Measurements from ENCODE around the gene MUC6. TPM values are rescaled to one million over a fixed set of nuclear protein-coding genes. Genes with fewer than 3 reads are reported as not detected.

MUC6 gene
- total RNA-seq, 1 experiment from 2014 or later, result 0.07 TPM

DNA sequence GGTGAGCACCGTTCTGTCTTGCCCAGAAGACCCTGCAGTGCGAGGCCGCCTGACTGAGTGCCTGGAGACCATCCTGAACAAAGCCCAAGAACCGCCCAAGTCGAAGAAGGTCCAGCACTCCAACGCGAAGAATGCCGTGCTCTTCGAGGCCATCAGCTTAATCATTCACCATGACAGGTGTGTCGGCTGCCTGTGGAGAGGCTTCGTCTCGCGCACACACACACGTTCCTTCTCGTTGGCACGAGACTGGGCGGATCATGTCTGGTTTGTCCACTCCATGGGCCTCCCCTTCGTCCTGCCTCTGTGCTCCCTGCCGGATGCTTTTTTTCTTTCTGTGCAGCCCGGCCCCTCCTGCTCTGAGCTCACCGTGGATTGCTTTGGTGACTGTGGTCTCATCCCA lies 51.1 kb downstream of the MUC6 start:
- H3K9me2 ChIP-seq (ENCODE audit: insufficient read depth), result no peaks in the 10 kb centered on the region
- H3K36me3 ChIP-seq (ENCODE audit: low read depth), result no peaks in the 10 kb centered on the region
- H3K4me2 ChIP-seq, result no peak overlapping the region
- DNase-seq, result no peak
- CTCF ChIA-PET, result no interaction called here
- H3K4me1 ChIP-seq (replicated peaks; ENCODE audit: insufficient read depth), result no peaks in the 10 kb centered on the region
- no peak for TF ChIP-seq EZH2 (IDR thresholded peaks at IDR 0.05; ENCODE audit: low read depth)
- TF ChIP-seq, protein P1, sequence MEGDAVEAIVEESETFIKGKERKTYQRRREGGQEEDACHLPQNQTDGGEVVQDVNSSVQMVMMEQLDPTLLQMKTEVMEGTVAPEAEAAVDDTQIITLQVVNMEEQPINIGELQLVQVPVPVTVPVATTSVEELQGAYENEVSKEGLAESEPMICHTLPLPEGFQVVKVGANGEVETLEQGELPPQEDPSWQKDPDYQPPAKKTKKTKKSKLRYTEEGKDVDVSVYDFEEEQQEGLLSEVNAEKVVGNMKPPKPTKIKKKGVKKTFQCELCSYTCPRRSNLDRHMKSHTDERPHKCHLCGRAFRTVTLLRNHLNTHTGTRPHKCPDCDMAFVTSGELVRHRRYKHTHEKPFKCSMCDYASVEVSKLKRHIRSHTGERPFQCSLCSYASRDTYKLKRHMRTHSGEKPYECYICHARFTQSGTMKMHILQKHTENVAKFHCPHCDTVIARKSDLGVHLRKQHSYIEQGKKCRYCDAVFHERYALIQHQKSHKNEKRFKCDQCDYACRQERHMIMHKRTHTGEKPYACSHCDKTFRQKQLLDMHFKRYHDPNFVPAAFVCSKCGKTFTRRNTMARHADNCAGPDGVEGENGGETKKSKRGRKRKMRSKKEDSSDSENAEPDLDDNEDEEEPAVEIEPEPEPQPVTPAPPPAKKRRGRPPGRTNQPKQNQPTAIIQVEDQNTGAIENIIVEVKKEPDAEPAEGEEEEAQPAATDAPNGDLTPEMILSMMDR (conservative IDR thresholded peaks at IDR 0.05), result no peak
- no peak overlapping the region for H3K4me3 ChIP-seq
- POLR2A ChIA-PET (ENCODE audit: unreplicated experiment), result no interaction called here
- H3K9me3 ChIP-seq (ENCODE audit: insufficient read depth, low read depth), result no peaks in the 10 kb centered on the region
- H3K27me3 ChIP-seq (ENCODE audit: insufficient read depth, low read depth), result no peaks in the 10 kb centered on the region
- no peaks in the 10 kb centered on the region for H4K20me1 ChIP-seq (ENCODE audit: insufficient read depth)
- no peak overlapping the region for H3K27ac ChIP-seq
- H2AFZ ChIP-seq, result no peak overlapping the region
- no TSS peak for BruUV-seq (replicated peaks)
- no peaks in the 10 kb centered on the region for H3K79me2 ChIP-seq (ENCODE audit: low read depth)
- intact Hi-C loops (cut with micrococcal nuclease; ENCODE audit: unreplicated experiment), result no loop called here
- H3F3A ChIP-seq (ENCODE audit: insufficient read depth, low read depth), result no peaks in the 10 kb centered on the region

DNA sequence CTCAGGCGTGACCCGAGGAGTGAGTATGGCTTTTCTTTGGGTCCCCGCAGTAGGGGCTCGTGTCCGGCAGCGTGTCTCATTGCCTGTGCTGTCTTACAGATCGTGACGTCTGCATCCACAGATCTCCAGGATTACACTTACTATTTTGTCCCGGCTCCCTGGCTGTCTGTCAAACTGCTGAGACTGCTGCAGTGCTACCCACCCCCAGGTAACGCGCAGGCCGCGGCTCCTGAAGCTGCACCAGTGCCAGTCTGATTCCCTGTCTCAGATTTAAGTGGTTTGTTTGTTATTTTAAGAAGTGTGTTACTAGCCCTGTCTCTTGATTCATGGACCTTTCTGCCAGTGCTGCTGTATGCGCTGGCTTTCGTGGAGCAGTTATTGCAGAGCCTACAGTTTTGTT lies 52.0 kb downstream of the MUC6 start:
- Histone ChIP-seq H4K20me1 (ENCODE audit: insufficient read depth) (no peaks in the 10 kb centered on the region), H3K79me2 (ENCODE audit: low read depth) (no peaks in the 10 kb centered on the region), H3K9me2 (ENCODE audit: insufficient read depth) (no peaks in the 10 kb centered on the region), H3K27me3 (ENCODE audit: insufficient read depth, low read depth) (no peaks in the 10 kb centered on the region), H3K4me2 (no peak overlapping the region), H3F3A (ENCODE audit: insufficient read depth, low read depth) (no peaks in the 10 kb centered on the region), H3K27ac (no peak overlapping the region), H3K36me3 (ENCODE audit: low read depth) (no peaks in the 10 kb centered on the region), H3K4me1 (replicated peaks; ENCODE audit: insufficient read depth) (no peaks in the 10 kb centered on the region), H2AFZ (no peak overlapping the region), H3K9me3 (ENCODE audit: insufficient read depth, low read depth) (no peaks in the 10 kb centered on the region), H3K4me3 (no peak overlapping the region)
- no TSS peak for BruUV-seq (replicated peaks)
- ChIA-PET POLR2A (ENCODE audit: unreplicated experiment) (no interaction called here), CTCF (no interaction called here)
- TF ChIP-seq EZH2 (IDR thresholded peaks at IDR 0.05; ENCODE audit: low read depth), result no peak
- TF ChIP-seq, protein P1 (conservative IDR thresholded peaks at IDR 0.05), result no peak
- intact Hi-C loops (cut with micrococcal nuclease; ENCODE audit: unreplicated experiment), result no loop called here
- no peak for DNase-seq

DNA sequence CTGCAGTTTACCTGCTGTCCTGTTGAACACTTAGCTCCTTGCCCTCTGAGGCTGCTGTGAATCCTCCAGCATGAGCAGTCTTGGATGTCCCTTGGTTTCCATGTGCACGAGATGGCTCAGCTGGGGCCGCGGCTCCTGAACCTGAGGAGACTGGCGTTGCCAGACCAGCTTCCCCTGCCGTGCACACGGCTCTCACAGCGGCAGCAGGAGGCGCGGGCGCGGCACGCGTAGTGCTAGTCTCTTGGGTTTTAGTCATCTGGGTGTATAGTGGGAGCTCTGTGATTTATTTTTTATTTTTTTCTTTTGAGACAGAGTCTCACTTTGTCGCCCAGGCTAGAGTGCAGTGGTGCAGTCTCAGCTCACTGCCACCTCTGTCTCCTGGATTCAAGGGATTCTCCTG lies 54.8 kb downstream of the MUC6 start:
- no peak for TF ChIP-seq EZH2 (IDR thresholded peaks at IDR 0.05; ENCODE audit: low read depth)
- TF ChIP-seq, protein P1 (conservative IDR thresholded peaks at IDR 0.05), result no peak
- Histone ChIP-seq H3K4me3 (no peak overlapping the region), H3K79me2 (ENCODE audit: low read depth) (no peaks in the 10 kb centered on the region), H3K9me2 (ENCODE audit: insufficient read depth) (no peaks in the 10 kb centered on the region), H3K4me1 (replicated peaks; ENCODE audit: insufficient read depth) (no peaks in the 10 kb centered on the region), H3K36me3 (ENCODE audit: low read depth) (no peaks in the 10 kb centered on the region), H3K27me3 (ENCODE audit: insufficient read depth, low read depth) (no peaks in the 10 kb centered on the region), H4K20me1 (ENCODE audit: insufficient read depth) (no peaks in the 10 kb centered on the region), H3F3A (ENCODE audit: insufficient read depth, low read depth) (no peaks in the 10 kb centered on the region), H2AFZ (no peak overlapping the region), H3K9me3 (ENCODE audit: insufficient read depth, low read depth) (no peaks in the 10 kb centered on the region), H3K27ac (no peak overlapping the region), H3K4me2 (no peak overlapping the region)
- no peak for DNase-seq
- intact Hi-C loops (cut with micrococcal nuclease; ENCODE audit: unreplicated experiment), result no loop called here
- CTCF ChIA-PET, result no interaction called here
- BruUV-seq (replicated peaks), result no TSS peak
- POLR2A ChIA-PET (ENCODE audit: unreplicated experiment), result no interaction called here
